HG03457 (cell line): ENCODE results near the gene NCAPD2.

ENCODE experiments used
- ATAC-seq: cut with Tn5 transposase; IDR thresholded peaks from one replicate; pipeline ENCODE4 v1.9.1; 2021; ENCODE audit warnings: moderate number of reproducible peaks; ENCODE audit not compliant: unreplicated experiment

Gene NCAPD2

DNA sequence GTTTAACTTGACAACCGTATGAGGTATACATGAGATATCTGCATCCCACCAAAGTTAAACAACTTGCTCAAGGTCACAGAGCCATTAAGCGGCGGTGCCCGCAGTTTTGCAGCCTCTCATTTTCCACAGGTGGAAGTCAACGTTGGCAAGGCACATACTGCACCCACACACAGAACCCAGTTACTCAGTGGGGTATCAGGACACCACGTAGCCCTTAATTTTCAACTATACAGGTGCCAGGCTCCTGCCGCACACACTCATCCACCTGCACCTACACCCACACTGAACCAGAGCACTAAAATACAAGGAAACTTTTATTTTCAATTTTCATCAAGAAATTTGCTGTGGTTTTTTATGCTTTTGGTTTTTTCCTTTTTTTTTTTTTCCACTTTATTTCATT lies 75.9 kb downstream of the NCAPD2 start:
- no peak for ATAC-seq

DNA sequence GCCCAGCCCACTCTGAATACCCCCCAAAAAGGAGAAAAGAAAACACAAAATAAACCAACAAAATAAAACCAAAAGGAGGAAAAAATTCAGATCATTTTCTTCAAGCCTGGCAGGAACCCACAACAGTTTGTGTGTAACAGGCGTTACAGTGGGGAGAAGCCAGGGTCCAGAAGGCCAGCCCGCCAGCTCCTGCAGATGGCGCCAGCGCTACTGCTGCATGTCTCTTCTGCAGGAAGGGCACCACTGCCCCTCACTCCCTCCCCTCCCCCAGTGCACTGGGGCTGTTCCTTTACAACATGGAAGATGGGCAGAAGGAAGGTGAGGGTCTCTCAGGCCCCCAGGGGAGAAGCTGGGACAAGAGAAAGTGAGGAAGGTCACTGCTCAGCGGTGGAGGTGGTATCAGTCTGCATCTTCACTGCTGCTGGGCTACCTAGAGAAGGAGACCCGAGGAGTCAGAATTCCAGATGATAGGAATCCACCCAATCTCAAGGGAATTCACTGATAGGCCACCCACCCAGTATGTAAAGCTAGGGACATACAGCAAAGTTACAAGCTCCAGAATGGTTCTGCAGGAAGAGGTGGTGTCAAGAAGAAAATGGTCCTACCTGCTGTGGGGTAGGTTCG lies 76.5 kb downstream of the NCAPD2 start:
- ATAC-seq: no peak

DNA sequence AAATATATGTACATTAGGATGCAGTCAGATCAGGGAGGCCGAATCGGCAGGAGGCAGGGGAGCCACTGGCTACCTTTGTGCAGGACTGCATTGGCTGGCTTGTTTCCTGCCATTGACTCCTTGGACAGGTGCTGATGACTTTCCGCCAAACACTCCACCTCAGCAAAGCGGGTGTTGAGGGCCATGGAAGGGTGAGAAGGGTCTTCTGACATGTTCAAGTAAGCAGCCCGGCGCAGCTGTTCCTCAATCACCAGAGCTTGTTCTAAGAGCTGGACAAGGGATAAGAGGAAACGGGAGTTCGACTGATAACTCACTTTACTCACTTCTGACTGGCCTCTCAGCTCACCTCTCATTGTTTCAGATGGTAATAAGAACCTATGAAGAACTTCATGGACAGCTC lies 79.1 kb downstream of the NCAPD2 start:
- no peak for ATAC-seq

DNA sequence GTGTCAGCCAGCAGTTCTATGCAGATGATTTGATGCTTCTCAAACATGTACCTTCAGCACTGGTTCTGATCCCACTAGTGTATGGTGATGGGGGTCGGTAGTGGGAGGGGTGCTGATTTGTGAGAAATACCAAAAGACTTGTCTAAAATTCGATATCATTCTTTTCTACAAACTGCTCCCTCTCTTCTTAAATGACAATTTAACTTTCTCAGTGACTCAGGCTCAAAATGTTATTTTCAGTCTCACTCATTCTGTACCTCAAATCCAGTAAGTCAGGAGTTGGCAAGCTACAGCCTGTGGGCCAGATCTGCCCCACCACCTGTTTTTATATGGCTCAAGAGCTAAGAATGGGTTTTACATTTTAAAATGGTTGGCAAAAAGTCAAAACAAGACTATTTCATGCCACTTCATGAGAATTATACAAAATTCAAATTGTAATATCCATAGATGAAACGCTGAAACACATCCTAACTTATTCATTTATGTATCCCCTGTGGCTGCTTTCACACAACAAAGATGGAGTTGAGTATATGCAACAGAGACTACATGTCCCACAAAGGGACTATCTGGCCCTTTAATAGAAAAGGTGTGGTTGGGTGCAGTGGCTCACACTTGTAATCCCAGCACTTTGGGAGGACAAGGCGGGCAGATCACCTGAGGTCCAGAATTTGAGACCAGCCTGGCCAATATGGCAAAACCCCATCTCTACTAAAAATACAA lies 80.8 kb downstream of the NCAPD2 start:
- no peak for ATAC-seq

DNA sequence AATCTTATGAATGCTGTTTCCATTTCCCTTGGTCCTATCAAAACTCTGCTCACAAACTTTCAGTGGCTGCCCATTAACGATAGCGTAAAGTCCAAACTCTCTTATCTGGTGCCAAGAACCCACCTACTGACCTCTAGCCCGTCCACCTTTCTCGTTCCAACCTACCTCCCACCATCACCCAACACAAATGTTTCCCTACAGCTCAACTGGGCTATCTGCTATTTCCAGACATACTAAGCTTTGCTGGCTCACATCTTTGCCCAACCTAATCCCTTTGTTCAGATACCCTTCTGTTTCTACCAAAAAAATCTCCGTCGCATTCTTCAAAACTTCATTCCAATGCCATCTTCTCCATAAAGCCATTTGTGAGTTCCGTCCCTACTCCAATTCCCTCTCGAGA lies 81.7 kb downstream of the NCAPD2 start:
- ATAC-seq: no peak
